Measurements from ENCODE around the gene PRELID1. TPM values are rescaled to one million over a fixed set of nuclear protein-coding genes. Genes with fewer than 3 reads are reported as not detected.

The PRELID1 gene
- total RNA-seq, 1 donor from 2014 or later, result 144 TPM

DNA sequence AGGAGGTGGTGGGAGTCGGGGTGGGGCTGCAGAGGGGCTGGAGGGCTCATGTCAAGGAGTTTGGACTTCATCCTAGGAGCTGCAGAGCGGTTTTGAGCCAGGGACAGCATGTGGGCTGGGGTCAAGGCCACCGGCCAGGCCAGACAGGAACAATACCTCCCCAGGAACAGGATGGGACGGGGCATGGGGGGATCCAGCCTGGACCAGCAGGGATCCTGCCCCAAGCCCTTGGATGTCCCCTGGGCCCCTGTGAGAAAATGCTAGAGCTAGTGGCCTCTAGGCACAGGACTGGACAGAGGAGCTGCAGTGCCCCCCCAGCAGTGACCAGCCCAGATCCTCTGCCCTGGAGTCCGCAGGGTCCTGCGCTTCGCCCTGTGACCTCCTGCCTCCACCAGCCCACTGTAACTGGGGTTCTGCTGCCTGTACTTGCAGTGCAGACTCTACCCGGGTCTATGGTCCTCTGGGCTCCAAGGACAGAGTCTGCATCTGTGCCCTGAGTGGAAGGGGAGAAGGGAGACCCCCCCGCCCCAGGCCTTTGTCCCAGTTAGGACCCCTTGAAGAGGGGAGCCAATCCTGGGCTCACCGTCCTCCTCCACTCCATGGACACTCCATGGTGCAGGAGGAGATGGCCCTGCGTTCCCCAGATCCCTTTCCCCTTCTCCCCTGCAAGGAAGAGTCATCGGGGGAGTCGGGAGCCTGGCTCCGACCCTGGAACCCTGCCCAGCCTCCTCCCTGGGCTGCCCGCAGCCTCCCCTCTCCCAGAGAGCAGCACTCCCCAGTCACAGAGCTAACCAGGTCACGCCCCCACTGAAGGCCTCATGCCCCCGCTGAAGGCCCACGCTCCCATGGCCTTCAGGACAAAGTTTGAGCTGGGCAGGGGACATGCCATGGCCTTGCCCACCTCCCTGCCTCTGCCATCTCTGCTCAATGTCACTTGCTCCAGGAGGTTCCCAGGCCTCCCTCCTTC lies 11.1 kb downstream of the PRELID1 start:
- ATAC-seq, result no peak

GRCh38 chr5:177315411-177315810 lies 11.8 kb downstream of the PRELID1 start:
- no peak for ATAC-seq

DNA sequence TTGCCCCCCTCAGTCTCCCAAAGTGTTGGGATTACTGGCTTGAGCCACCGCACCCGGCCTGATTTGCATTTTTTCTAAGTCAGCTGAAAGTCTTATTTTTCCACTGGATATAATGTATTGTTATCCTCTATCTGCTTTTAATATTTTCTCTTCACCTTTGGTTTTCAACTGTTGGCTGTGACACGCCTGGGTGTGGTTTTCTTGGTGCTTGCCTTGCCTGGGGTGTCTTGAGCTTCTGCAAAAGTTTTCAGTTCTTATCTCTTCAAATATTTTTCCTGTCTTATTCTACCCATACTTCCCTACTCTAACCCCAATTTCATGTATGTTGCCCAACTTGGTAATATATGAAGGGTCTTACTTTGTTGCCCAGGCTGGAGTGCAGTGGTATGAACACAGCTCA lies 12.4 kb downstream of the PRELID1 start:
- ATAC-seq, result no peak

DNA sequence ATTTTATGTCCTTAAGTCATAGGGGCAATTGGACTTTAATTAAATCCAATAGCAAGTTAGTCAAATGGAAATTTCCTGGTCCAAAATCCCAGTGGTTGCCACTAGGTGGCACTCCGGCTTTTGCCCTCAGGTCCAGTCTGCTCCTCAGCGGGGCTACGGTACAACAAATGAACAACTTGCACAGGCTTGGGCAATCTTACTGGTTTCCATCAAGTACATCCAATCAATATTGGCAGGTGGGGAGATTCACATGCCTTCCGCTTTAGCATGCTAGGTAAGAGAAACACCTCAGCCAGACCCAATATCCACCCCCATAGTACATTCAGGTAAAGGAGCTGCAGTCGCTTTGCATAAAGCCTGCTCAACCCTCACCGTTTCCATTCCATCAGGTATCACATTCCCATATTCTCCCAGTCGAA lies 14.4 kb downstream of the PRELID1 start:
- ATAC-seq, result peak; percentile 51

- no peak for ATAC-seq
These were observed 16.5 kb downstream of the PRELID1 start for GRCh38 chr5:177319913-177320588.

DNA sequence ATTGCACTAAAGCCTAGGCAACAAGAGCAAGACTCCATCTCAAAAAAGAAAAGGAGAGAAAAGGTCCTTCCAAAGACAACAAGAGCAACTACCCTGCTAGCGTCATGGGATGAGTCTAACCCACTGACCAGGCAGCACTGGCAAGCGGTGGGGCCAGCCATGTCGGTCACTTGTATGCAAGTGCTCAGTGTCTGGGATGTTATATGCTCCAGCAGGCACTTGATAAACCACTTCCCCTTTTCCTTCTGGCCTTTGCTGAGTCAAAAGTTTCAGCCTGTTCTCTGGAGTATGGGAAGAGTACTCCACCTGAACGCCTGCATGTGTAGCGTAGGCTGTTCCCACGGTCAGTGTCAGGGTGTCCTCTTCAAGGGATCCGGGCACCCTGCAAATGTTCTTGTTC lies 17.3 kb downstream of the PRELID1 start:
- peak; percentile 12 for ATAC-seq

DNA sequence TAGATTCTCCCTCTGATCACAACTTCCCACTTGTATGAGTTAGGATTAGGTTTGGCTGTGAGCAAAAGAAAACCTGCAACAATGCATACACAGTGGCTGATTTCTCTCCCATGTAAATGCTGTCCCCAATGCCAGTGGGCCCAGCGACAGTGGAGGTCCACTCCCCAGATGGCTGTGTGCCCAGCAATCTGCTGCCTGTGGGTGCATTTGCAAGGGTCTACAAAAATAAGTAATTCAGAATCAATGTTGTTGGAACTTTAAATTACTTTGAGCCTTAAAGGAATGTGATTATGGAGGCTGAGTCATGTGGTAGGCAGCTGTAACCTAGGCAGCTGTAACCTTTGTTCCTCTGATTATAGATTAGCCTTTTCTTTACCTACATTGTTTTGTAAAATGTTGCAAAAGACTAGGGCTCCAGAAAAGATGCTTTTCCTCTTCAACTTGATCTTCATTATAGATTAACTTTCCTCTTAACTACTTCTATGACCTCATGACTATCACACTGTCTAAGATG lies 22.3 kb downstream of the PRELID1 start:
- ATAC-seq, result no peak

GRCh38 chr5:177327539-177328522 lies 24.2 kb downstream of the PRELID1 start:
- peak; percentile 59 for ATAC-seq

GRCh38 chr5:177328545-177329231 lies 25.1 kb downstream of the PRELID1 start:
- no peak for ATAC-seq

DNA sequence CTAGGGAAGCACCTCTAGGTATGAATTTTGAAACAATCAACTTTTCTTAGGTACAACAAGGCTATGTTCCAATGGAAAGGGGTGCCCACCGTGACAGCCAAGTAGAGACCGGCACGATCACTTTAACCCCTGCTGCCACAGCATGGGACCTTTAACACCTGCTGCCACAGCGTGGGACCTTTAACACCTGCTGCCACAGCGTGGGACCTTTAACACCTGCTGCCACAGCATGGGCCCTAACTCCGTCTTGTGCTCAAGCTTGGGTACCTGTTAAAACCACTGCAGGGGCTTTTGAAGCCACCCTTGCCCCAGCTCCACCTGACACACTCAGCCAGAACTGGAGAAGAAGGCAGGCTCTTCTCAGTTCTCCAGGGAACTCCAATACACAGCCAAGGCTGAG lies 26.3 kb downstream of the PRELID1 start:
- no peak for ATAC-seq

DNA sequence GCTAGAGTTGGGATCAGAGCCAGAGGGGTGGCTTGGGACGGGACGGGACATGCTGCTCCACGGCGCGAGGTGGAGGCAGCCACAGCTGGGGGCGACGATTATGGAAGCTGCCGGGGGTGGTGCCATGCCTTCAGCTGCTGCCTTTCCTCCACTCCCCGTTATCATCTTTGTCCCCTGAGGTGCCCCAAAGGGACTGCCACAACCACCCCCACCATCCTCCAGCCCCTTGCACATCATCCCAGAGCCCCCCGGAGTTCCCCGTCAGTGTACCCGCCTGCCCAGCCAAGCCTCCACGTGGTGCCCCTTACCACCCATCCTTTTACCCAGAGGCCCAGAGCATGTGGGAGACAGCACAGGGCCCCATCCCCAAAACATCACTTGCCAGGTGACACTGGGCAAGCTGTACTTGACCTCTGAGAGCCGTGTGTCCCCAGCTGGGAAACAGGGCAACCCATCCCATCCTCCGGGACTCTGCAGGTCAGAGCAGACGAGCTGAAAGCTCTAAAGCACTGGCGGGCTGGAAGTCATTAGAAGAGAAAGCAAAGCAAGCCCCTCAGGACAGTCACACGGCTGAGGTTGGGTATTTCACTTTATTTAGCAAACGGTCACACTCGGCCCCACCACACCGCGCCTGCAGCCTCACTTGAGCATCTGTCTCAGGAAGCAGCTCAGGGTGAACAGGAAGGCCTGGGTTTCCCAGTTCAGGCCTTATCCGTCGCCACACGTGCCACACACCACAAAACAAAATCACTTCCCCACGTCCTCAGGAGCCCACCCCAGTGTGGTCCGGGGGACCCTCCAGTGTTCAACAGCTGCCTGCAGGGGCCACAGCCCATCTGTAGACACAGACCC lies 27.6 kb downstream of the PRELID1 start:
- ATAC-seq, result no peak

DNA sequence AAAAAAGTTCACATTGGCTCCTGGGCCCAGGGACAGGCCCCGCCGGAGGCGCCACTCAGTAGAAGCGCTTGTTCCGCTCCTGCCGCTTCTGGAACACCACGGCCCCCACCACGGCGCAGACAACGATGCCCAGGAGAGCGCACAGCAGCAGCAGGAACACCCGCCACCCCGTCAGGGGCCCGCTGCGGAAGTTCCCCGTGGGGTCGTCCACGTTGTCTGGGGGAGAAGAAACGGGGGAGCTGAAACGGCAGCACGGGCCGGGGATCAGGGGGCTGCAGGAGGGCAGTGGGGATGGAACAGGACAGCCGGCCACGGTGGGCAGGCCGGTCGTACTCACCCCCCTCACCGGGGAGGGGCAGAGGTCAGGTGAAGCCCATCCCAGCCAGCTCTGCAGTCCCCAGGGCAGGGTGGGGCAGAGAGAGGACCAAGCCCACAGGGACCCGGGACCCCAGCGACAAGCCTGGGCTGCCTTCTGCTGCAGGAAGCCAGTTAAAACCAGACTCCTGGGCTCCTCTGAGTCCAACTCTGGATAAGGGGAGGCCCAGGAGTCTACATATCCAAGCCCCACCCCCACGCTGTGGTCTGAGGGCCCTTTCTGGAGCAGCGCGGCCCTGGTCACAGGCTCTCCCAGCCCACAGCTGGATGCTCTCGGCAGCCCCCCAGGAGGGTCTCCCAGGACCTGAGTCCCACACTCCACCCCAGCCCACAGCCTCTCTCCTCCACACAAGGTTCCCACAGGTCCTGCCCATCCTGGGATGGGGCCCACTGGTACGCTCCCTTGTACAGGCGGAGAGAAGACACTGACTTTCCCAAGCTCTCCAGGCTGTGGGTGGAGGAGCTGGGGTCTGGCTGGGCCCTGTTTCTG lies 28.7 kb downstream of the PRELID1 start:
- ATAC-seq, result no peak

- no peak for ATAC-seq
These were observed 29.3 kb downstream of the PRELID1 start for GRCh38 chr5:177332896-177333260.

DNA sequence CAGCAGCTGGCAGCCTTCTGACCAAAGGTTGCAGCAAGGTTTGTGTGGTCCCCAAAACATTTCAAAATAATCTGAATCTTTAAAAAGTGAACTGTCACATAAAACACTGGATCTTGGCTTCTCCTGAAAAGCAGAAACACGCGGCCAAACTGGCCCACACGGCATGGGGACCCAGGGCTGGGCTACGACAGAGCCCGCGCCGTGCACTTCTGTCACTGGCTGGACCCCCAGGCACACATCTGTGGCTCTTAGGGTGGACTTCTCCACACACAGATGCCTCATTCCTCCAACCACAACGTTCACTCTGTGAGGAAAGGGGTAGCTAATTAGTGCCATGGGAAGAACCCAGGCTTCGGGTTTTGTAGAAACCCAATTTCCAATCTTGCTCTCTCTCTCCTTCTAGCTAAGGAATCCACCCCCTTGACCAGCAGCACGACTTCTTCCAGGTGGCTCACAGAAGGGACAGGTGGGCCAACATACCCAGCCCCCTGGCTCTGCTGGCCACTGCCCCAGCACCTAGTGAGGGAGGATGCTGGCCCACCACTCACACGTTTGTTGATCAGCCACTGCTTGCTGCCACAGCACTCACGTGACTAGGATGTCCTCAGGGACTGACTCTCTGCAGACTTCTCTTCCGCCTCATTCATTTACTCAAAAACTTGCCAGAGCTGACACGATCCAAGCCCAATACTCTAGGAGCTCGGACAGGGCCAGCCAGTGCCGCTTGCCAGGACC lies 30.0 kb downstream of the PRELID1 start:
- ATAC-seq, result no peak

DNA sequence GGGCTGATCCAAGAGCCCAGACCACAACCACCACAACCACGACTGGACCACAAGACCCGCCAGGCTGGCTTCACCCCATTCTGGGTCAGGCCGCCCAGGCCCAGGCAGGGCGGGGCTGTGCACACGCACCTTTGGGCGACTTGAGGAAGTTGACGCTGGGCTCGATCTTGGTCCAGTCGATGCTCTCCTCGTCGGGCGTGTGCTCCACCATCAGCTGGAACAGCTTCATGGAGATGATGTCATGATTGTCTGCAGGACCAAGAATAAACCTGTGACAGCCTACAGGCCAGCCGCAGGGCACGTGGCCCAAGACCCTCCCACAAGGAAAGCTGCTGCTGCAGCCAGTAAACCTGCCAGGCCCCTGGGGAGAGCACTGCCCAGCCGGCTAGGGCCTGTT lies 30.6 kb downstream of the PRELID1 start:
- ATAC-seq, result no peak

GRCh38 chr5:177334781-177335700 lies 31.4 kb downstream of the PRELID1 start:
- ATAC-seq, result no peak

GRCh38 chr5:177335701-177336065 lies 32.1 kb downstream of the PRELID1 start:
- no peak for ATAC-seq

GRCh38 chr5:177336112-177336511 lies 32.5 kb downstream of the PRELID1 start:
- peak; percentile 26 for ATAC-seq

All from esophagus mucosa (tissue), 1 donor.